ENCODE data around the gene INPP5D.
"Not testable (repeated sequence)": the region's sequence is repeated elsewhere in the genome, so short reads cannot be mapped to it uniquely, and the experiment has no call there.

The INPP5D gene

GRCh38 chr2:233121856-233122255 lies 61.7 kb downstream of the INPP5D start:
- no peak for DNase-seq

DNA sequence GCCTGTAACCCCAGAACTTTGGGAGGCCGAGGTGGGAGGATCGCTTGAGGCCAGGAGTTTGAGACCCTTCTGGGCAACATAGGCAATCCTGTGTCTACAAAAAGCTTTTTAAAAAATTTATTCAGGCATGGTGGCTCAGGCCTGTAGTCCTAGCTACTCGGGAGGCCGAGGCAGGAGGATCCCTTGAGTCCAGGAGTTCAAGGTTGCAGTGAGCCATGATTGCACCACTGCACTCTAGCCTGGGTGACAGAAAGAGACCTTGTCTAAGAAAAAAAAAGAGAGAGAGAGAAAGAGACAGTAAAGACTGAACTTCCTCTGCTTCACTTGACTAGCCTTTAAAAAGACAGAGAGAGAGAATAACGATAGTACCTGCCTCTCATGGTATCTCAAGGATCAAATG lies 62.4 kb downstream of the INPP5D start:
- DNase-seq, result no peak

DNA sequence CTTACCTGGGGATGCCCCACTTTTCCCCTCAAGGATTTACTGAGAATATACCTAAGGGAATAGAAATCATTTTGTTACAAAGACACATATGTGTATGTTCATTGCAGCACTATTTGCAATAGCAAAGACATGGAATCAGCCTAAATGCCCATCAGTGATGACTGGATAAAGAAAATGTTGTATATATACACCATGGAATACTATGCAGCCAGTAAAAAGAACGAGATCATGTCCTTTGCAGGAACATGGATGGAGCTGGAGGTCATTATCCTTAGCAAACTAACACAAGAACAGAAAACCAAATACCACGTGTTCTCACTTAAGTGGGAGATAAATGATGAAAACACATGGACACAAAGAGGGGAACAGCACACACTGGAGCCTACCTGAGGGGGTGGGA lies 63.4 kb downstream of the INPP5D start:
- not testable (repeated sequence) for DNase-seq

- DNase-seq, result no peak
These were observed 64.4 kb downstream of the INPP5D start for GRCh38 chr2:233124421-233125080.

DNA sequence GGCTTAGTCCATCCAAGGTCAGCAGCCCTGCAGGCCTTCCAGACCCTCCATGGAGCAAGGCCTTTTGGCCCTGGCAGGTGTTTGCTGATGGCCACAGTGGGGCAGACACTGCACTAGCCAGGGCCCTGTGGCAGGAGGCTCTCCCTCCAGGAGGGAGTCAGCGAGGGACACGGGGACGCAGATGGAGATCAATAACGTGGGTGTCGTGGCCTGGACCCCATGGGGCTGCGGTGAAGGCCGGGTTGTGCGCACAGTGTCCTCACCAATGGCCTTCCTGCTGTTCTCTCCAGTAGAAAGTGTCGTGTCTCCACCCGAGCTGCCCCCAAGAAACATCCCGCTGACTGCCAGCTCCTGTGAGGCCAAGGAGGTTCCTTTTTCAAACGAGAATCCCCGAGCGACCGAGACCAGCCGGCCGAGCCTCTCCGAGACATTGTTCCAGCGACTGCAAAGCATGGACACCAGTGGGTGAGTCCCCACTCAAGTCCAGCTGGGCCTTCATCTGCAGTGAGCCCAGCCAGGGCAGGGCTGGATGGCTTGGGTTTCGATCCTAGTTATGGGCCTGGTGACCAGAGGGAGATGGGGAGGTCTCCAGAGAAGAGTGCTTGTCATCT lies 65.4 kb downstream of the INPP5D start:
- no peak for DNase-seq

GRCh38 chr2:233129351-233129978 lies 69.3 kb downstream of the INPP5D start:
- no peak for DNase-seq

DNA sequence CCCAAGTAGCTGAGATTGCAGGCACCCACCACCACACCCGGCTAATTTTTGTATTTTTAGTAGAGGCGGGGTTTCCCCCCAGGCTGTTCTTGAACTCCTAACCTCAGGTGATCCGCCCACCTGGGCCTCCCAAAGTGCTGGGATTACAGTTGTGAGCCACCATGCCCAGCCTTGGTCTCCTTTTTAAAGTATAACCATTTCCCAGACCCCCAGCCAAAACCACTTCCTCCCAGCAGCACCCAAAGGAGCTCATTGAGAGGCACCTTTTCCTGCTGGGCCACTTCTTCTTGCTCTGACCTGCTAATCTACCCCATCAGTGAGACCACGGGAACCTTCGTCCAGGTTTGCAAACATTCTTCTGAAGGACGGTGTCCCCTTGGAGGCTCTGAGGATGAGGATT lies 69.9 kb downstream of the INPP5D start:
- DNase-seq, result no peak

GRCh38 chr2:233130481-233131020 lies 70.4 kb downstream of the INPP5D start:
- DNase-seq, result no peak

GRCh38 chr2:233131936-233132720 lies 72.0 kb downstream of the INPP5D start:
- peak; percentile 11 for DNase-seq

DNA sequence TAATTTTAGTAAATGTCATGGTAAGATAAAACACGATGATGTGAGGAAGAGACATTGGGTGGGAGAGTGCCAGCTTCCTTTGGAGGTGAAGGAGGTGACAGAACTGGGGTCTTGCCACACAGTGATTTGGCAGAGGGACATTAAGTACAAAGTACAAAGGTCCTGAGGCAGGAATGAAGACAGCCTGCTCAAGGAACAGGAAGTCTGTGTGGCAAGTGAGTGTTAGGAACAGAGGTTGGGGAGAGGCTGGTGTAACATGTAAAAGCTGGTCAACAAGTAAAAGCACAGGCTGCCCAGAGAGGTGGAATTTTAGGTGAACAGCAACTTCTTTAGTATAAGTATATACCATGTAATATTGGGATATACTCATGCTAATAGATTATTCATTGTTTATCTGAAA lies 73.1 kb downstream of the INPP5D start:
- DNase-seq, result no peak

DNA sequence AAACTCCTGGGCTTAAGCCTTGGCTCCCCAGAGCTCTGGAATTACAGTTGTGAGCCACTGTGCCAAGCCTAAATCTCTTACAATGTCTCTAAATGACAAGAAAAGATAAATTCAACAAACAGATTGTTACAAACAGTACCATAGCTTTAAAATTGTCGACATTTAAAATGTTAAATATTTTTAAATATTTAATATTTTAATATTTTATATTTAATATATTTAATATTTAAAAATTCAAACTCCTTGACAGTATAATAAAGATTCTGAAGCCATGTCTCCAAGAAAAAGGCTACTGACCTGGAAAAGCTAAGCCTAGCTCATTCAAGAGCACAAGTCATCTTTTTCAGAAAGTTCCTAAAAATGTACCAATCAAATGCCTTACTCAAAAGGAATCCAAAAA lies 75.3 kb downstream of the INPP5D start:
- no peak for DNase-seq

GRCh38 chr2:233137040-233137439 lies 76.9 kb downstream of the INPP5D start:
- DNase-seq, result no peak

DNA sequence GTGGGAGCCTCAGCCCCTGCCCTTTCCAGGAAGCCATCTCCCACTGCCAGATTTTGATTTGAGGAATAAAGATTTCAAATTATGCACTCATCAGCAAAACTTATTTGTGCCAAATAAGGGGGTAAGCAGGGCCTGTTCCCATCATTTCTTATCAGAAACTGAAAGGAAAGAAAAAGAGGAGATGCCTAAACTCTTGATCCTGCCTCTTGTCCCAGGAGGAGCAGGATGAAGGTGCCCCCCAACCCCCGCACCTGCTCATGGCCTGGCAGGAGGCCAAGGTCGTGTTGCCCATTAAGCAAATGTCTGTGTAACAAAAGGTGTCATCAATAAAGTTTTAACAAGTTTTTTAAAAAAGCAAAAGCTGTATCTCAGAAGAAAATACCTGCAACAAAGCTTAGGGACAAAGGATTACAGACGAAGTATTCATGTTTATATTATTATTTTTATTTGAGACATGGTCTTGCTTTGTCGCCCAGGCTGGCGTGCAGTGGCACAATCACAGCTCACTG lies 80.0 kb downstream of the INPP5D start:
- DNase-seq, result no peak

DNA sequence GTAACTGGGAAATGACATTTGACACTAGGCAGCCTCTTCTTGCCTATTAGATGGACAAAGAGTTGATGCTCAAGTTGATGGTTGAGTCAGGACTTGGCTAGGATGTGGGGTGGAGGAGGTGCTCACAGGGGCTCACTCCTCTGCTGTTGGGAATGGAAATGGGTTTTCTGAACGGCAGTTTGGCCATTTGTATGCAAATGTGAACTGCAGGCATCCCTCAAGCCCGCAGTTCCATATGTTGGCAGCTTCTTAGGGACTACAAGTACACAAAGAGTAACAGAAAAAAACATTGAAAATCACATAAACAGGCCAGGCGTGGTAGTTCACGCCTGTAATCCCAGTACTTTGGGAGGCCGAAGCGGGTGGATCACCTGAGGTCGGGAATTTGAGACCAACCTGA lies 80.8 kb downstream of the INPP5D start:
- DNase-seq, result no peak

DNA sequence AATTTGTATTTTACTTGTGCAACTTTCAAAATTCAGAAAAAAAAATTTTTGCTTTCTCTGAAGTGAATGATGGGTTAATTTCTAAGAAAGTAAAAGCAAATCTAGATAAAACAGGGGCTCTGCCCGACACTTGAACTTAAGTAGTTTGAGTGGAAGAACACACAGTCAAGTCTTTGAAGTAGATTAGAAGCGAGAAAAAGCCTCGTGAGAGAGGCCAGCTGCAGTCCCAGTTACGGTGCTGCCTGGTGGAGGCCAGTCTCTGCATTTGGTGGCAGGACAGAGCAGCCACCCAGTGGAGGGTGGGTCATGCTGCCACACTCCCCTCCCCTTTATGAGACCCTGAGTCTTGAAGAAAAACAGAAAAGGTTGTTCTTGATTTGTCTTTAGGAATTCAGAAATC lies 81.8 kb downstream of the INPP5D start:
- DNase-seq, result no peak

GRCh38 chr2:233142355-233142897 lies 82.3 kb downstream of the INPP5D start:
- no peak for DNase-seq

DNA sequence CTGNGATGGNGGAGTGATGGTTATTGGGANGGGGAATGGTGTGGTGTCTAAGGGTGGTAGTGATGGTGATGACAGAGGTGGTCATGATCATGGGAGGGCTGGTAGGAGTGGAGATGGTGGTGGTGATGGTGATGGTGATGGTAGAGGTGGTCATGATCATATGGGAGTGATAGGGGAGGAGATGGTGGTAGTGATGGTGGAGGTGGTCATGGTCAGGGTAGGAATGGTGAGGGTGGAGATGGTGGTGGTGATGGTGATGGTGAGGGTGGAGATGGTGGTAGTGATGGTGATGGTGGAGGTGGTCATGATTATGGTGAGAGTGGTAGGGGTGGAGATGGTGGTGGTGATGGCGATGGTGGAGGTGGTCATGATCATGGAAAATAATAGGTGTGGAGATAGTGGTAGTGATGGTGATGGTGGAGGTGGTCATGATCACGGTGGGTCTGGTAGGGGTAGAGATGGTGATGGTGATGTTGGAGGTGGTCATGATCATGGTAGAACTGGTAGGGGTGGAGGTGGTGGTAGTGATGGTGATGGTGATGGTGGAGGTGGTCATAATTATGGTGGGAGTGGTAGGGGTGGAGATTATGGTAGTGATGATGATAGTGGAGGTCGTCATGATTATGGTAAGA lies 83.7 kb downstream of the INPP5D start:
- DNase-seq, result no peak

DNA sequence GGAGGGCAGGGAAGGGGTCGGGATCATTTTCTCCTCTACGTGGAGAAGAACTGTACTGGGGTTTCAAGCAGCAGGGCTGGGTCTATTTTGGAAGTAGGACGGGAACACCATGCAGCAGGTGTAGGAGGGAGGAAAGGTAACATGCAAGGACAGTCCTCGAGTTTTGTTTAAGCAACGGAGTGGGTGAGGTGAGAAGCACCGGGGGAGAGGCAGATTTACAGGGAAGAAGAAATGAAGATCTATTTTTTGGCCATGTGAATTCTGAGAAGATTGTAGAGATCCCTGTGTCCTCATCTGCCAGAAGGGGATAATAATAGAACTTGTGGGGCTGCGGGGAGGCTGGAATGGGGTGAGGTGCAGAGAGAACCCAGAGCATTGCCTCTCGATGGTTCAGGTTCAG lies 85.6 kb downstream of the INPP5D start:
- DNase-seq, result no peak

GRCh38 chr2:233146194-233146593 lies 86.1 kb downstream of the INPP5D start:
- DNase-seq, result no peak

- no peak for DNase-seq
These were observed 87.1 kb downstream of the INPP5D start for GRCh38 chr2:233147136-233147828.

- DNase-seq, result no peak
These were observed 87.7 kb downstream of the INPP5D start for GRCh38 chr2:233147829-233148167.

DNA sequence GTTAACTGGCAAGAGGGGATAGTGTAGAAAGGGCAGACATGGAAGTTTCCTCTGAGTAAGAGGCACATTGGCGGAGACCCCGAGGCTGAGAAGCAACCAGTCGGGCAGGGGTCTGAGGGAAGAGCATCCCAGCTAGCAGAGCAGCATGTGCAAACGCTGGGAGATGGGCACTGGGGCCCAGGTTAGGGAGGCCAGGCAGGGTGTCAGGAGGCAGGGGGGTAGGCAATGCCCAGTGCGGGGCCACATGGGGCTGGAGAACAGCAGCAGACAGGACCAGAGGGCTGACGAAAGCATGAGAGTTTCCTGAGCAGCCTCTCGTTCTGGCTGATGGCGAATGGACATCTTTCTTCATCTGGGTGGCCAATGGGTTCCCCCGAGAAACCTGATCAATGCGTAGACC lies 88.2 kb downstream of the INPP5D start:
- DNase-seq, result no peak

Data from kidney glomerular epithelial cell (primary cell).